HTERT RPE-1 (cell line): ENCODE results near the gene GPC3.
"Not testable (repeated sequence)": the region's sequence is repeated elsewhere in the genome, so short reads cannot be mapped to it uniquely, and the experiment has no call there.

ENCODE experiments used
- in situ Hi-C: fragments of 300-500 bp; cut with MboI; formaldehyde crosslinking; loops from 4 replicates; pipeline ENCODE4 v1.14.3; 2020; ENCODE audit warnings: low sequenced_read_pairs

GPC3 gene

DNA sequence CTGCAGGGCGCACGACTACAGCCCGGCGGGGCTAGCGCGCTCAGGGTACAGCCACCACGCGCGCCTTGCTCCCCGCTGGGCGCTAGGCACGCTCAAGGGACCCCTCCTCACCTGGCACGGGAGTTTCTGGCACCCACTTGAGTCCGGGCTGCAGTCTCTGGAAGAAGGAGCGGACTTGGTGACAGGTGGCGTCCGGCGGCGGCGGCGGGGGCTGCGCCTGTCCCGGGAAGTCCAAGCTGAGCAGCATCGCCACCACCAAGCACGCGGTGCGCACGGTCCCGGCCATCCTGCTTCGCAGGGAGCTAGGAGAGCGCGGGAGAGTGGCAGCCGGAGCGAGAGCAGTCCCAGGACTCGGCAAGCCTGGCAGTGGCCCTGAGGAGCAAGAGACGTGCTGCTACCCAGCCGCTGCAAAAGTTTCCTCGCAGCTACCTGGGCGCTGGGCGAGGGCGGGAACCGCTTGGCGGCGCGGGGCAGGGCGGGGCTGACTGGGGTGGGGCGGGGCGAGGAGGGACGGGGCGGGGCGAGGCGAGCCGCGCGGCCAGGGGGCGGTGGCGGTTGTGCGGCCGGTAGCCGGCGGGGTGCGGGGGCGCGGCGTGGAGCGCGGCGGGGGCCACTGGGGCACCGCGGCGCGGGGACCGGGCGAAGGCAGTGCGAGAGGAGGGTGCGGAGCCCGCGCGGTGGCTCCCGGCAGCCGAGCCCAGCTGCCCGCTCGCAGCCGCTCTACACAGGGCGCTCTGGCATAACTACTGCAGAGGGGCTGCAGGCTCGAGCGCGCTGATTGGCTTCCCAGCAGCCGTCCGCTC, at the start of gene GPC3:
GPC3 (minus strand) TSS at position 431 of the 803 bp plus-strand sequence.
- in situ Hi-C loops: no loop called here

DNA sequence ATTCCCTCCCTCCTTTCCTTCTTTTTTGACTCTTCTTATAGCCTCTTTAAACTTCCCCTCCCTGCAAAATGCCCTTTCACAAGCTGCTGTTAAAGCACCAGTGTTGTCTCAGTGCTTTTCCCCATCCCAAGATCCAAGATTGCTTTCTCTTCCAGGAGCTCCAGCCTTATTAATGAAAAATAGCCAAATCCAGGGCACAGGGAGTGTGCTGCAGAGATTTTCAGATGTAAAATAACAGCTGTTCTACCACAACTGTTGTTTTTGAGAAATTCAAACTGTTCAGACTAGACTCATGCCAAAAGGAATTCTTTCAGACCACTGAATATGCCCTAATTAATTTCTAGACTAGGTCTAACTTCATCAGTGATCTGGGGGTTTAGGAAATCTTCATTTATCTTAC, 47.0 kb upstream of the GPC3 start:
- in situ Hi-C loops: no loop called here

GRCh38 chrX:134026565-134027311, 41.3 kb upstream of the GPC3 start:
- in situ Hi-C loops: no loop called here

DNA sequence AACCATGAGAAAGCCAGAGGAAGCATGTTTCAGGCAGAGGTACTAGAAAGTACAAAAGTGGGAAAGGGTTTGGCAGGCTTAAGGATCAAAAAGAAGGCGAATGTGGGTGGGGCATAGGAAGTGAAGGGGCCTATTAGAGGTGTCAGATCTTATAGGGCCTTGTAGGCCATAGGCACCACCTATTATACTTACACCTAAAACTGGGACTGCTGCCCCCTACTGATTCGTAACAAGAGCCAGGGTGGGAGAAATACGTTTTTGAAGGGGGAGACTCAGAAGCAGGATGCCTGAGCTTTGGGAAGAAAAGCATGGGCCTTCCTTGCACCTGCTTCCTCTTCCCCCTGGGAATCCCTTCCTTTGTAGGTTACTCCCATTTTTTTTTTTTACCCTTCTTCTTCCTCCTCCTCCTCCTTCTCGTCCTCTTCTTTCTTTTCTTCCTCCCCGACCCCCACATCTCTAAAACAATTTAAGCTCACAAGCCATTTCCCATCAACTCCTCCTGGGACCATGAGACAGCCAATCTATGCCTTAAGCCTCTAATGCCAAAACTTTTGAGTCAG, 40.7 kb upstream of the GPC3 start:
- in situ Hi-C loops: no loop called here

DNA sequence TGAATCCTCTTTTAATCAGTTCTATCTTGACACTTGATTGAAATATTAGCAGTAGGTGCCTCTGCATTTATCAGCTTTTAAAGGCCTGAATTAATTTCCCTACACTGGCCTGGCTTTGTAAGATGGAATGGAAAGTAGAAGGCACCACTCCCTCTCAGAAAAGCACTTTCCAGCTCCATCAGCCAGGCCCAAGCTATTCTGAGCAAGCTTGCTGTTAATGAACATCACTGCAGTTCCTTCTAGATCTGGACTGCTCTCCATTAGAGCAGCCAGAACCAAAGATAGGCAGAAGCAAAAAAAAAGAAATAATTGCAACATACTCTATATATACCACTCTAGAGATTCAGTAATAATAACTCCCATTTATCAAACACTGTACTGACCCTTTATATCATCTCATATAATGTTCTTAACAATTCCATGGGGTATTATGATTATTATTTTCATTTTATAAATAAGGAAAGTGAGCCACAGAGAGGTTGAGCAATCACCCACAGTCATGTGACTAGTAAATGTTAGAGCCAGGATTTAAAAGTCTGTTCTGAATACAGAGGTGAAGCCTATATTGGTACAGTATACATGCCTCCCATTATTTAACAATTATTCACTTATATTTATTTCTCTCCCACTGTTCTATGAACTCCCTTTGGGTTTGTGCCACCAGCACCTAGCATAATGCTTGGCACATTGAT, 39.4 kb upstream of the GPC3 start:
- in situ Hi-C loops: no loop called here

DNA sequence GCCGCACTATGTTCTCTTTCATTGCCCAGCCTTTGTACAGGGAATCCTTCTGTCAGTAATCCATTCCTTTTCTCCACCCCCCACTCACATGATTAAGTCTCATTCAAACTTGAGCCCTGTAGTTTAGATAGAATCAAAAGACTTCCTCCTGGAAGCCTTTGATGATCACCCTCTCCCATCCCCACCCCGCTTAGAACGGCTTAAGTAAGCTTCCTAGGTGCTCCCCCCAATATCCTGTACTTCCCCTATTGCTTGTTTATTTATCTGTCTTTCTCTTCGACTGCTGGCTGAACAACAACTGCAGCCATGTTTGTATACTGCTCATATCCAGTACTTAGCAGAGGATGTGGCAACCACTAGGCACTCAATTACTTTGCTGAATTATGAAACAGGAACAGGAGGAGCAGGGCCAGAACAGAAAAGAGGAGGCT, 38.5 kb upstream of the GPC3 start:
- in situ Hi-C loops: no loop called here

GRCh38 chrX:134020910-134021309, 35.5 kb upstream of the GPC3 start:
- in situ Hi-C loops: no loop called here

GRCh38 chrX:134019567-134020206, 34.3 kb upstream of the GPC3 start:
- in situ Hi-C loops: no loop called here

- in situ Hi-C loops: not testable (repeated sequence)
These were observed 30.9 kb upstream of the GPC3 start for GRCh38 chrX:134016309-134016708.

DNA sequence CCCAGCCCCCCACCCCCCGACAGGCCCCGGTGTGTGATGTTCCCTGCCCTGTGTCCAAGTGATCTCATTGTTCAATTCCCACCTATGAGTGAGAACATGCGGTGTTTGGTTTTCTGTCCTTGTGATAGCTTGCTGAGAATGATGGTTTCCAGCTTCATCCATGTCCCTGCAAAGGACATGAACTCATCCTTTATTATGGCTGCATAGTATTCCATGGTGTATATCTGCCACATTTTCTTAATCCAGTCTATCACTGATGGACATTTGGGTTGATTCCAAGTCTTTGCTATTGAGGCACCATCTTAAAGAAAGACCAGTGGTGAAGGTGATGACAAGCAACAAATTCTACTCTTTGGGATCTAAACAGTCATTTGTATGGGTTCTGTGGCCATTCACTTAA, 30.1 kb upstream of the GPC3 start:
- in situ Hi-C loops: not testable (repeated sequence)

DNA sequence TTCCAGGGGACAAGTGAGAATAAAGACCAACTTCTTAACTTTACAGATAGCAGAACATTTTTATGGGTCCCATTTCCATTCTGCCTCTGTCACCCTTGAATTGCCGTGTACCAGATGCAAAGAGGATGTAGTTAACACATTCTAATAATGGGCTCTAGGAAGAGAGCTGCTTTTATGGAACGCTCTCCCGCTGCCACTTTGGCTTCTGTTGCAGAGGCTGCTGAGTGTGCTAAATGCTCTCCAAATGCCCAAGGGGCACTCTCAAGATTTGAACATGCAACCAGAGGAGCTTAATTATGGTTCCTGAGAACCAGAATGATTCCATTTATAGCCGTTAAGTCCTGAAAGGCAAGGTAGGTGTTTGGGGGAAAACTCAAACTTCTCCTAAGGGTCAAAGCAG, 28.1 kb upstream of the GPC3 start:
- in situ Hi-C loops: no loop called here

DNA sequence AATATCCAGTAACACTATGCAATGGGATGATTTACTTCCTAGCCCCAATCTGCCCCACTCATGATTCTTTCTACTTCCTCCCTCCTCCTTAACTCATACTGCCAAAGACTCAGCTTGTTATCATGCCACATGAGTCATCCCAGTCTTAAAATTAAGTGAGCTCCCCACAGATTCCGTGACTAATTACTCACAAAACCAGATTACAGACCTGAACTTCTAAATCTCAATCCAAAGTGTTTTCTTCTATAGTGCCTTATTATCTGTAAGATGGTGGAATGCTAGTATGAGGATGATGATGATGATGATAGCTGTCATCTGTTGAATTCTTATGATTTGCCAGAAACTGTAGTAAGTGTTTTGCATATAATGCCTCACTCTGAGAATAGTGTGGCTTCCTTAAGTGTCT, 27.7 kb upstream of the GPC3 start:
- in situ Hi-C loops: no loop called here

- in situ Hi-C loops: no loop called here
These were observed 25.3 kb upstream of the GPC3 start for GRCh38 chrX:134010690-134011089.

GRCh38 chrX:134007716-134008115, 22.3 kb upstream of the GPC3 start:
- in situ Hi-C loops: no loop called here

DNA sequence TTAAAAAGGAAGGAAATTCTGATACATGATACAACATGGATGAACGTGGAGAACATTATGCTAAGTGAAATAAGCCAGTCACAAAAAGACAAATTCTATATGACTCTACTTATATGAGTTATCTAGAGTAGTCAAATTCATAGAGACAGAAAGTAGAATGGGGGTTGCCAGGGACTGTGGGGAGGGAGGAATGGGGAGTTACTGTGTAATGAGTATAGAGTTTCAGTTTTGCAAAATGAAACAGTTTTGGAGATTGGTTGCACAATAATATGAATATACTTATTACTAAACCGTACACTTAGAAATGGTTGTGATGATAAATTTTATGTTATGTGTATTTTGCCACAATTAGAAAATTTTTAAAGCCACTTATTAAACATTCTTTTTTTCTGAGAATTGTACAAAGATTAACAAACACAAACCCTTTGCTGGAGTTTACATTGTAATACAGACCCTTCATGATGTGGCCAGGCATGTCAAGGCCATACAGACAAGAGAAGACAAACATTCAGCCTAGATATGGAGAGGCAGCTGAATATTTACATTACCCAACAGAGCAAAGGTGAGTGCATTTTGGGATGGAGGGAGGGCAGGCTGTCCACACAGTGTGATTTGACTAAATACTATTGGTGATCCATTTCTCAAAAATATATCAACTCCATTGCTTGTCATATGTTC, 21.2 kb upstream of the GPC3 start:
- in situ Hi-C loops: no loop called here

GRCh38 chrX:134004084-134004483, 18.7 kb upstream of the GPC3 start:
- in situ Hi-C loops: no loop called here

GRCh38 chrX:134002921-134003615, 17.7 kb upstream of the GPC3 start:
- in situ Hi-C loops: no loop called here

DNA sequence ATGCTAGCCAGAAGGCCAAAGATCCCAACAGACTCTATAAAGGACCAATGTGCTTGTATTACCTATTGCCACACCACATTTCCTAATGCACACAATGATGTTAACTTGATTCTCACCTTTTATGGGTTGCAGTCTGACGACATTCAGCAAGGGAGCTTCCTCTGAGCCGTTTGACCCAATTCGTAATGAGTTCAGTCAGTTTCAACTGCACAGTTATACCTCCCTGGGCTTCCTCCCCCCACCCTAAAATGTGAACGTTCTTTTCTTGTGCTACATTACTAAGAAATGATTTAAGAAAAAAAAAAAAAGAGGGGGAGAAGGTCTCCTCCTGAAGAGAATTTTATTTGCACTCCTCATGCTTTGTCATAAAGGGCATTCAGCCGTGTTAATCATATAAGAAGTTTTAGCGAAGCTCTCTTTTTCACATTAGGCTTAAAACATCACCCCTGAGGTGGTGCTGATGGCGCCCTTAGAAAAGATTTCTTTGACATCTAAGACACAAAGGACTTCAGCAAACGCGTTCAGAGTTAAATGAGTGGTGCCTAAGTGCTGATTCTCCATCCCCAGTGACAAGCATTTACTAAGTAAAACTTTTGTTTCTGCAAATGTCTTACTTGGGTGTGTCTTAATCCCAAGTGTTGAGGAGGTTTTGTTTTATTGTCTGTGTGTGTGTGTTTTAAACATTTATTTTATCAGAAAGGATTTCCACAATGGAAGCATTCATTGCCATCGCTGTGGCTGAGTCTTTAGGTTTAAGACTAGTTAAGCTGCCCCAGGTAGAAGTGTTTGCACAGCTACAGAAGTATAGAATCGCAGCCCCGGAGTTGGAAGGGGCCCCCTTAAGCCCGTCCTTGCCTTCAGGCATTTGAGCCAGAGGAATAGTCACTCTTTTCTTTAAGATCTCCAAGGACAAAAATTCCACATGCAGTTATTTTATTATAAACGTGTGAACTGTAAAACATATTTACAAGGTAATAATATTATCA, 15.2 kb upstream of the GPC3 start:
- in situ Hi-C loops: no loop called here
